Measurements from ENCODE around the gene BLTP2. TPM values are rescaled to one million over a fixed set of nuclear protein-coding genes. Genes with fewer than 3 reads are reported as not detected.

The BLTP2 gene
- total and polyA plus RNA-seq, 2 of the 13 experiments (the other 11 are each of a cell fraction or from before 2014, with no cell fraction given), result 66.7 to 80.9 TPM

GRCh38 chr17:28641579-28641978 lies 3.4 kb downstream of the BLTP2 start:
- ATAC-seq, result no peak
- peaks cover 21% of the 10 kb centered on the region for H3K79me2 ChIP-seq (ENCODE audit: insufficient read depth, low read length)
- CTCF ChIA-PET (ENCODE audit: low intra/inter-chr PET ratio, low total read pairs), result no interaction called here
- TF ChIP-seq PHF20 (CRISPR knock-in tag; IDR thresholded peaks at IDR 0.05) (no peak), CENPX (CRISPR knock-in tag; IDR thresholded peaks at IDR 0.05) (no peak), NCOR1 (IDR thresholded peaks at IDR 0.05; ENCODE audit: borderline replicate concordance, low read length) (no peak), SP140L (CRISPR knock-in tag; IDR thresholded peaks at IDR 0.05; ENCODE audit: borderline replicate concordance) (no peak), TRAFD1 (CRISPR knock-in tag; IDR thresholded peaks at IDR 0.05; ENCODE audit: borderline replicate concordance) (no peak), SMARCE1 (IDR thresholded peaks at IDR 0.05; ENCODE audit: borderline replicate concordance) (no peak), ZKSCAN8 (CRISPR knock-in tag; IDR thresholded peaks at IDR 0.05; ENCODE audit: borderline replicate concordance) (peak; percentile 60; the same call in 1 of the 2 replicates), ZBTB39 (CRISPR knock-in tag; IDR thresholded peaks at IDR 0.05) (no peak), ZNF7 (CRISPR knock-in tag; IDR thresholded peaks at IDR 0.05) (no peak), FOSL2 (CRISPR knock-in tag; IDR thresholded peaks at IDR 0.05) (peak; percentile 17; the same call in 1 of the 2 replicates), ZNF136 (CRISPR knock-in tag; IDR thresholded peaks at IDR 0.05; ENCODE audit: low read depth) (no peak), HNF4A (CRISPR knock-in tag; IDR thresholded peaks at IDR 0.05) (0 out of 2 replicates have a peak, but pooled peaks have one; percentile 17), TFE3 (CRISPR knock-in tag; IDR thresholded peaks at IDR 0.05) (no peak), ELF3 (CRISPR knock-in tag; IDR thresholded peaks at IDR 0.05) (0 out of 2 replicates have a peak, but pooled peaks have one; percentile 13), ADNP (CRISPR knock-in tag; IDR thresholded peaks at IDR 0.05) (no peak), GTF2F1 (IDR thresholded peaks at IDR 0.05; ENCODE audit: low read length) (no peak), GMEB2 (CRISPR knock-in tag; IDR thresholded peaks at IDR 0.05; ENCODE audit: low read depth) (no peak)

More at GRCh38 chr17:28641579-28641978, 3.4 kb downstream of the BLTP2 start:
- no TSS peak for BruUV-seq (replicated peaks)
- Histone ChIP-seq H3K36me3 (replicated peaks in 1 of 2; ENCODE audit: control insufficient read depth in 1 of 2, insufficient read depth in 2 of 2, low read length in 2 of 2) (peaks cover 24 to 58% of the 10 kb centered on the region in 2 experiments), H3K4me3 (replicated peaks in 1 of 3; ENCODE audit: insufficient read depth in 1 of 3, low read depth in 2 of 3, low read length in 3 of 3) (0 out of 6 replicates have a peak overlapping the region, but pooled peaks of 1 of the 3 experiments have one; percentile 5), H3K9me3 (ENCODE audit: low read length) (no peaks in the 10 kb centered on the region), H3K27me3 (ENCODE audit: control insufficient read depth in 1 of 2, insufficient read depth in 2 of 2, low read length in 2 of 2) (no peaks in the 10 kb centered on the region; a peak in 1 of 5 replicates), H3K9ac (ENCODE audit: insufficient read depth, low read depth, low read length) (no peak overlapping the region), H4K20me1 (ENCODE audit: insufficient read depth, low read length) (no peaks in the 10 kb centered on the region), H3K4me1 (ENCODE audit: insufficient read depth, low read length) (peaks cover 43% of the 10 kb centered on the region), H2AFZ (ENCODE audit: low read length) (no peak overlapping the region), H3K4me2 (ENCODE audit: low read depth, low read length) (peak overlapping the region; percentile 9), H3K27ac (ENCODE audit: extremely low read length, insufficient read depth, low read length) (peak overlapping the region; percentile 4)
- intact Hi-C loops (cut with micrococcal nuclease; ENCODE audit: unreplicated experiment) (no loop called here), in situ Hi-C loops (cut with HindIII; ENCODE audit: extremely low pct_ligation_motif_present, low pct_unique_long_range_greater_than_20kb) (loop anchor here (25.0 kb wide), 1 partner anchor 246 kb away; the partner anchor contains the start of gene FLOT2)
- 90% methylated on average over 2 of the region's 2 CpGs for WGBS (ENCODE audit: low lambda C conversion rate)
- DNase-seq (ENCODE audit: low spot score) (peak; percentile 68), FAIRE-seq (no peak)
- POLR2A ChIA-PET, result interaction anchor here (0.8 to 6.9 kb wide), 4 partner anchors 9 to 78 kb away, joined by 3 to 69 read pairs (median 6); partner anchors contain the start of genes RPL23A, SDF2 and SUPT6H
